Colonic mucosa (tissue), 4 donors: Measurements from ENCODE around the gene DISC1. TPM values are rescaled to one million over a fixed set of nuclear protein-coding genes. Genes with fewer than 3 reads are reported as not detected.

Experiments
- DNase-seq: peaks from one replicate; pipeline ENCODE4 v3.0.0-alpha.2; 2020
- H3K27ac ChIP-seq: fragments of 200-600 bp; one replicate; pipeline ENCODE4 v1.8.0; 2021
- H3K27me3 ChIP-seq: fragments of 200-600 bp; one replicate; pipeline ENCODE4 v1.8.0; 2021
- H3K36me3 ChIP-seq: fragments of 200-600 bp; one replicate; pipeline ENCODE4 v1.8.0; 2021
- H3K4me1 ChIP-seq: fragments of 200-600 bp; one replicate; pipeline ENCODE4 v1.8.0; 2021; ENCODE audit warnings: mild to moderate bottlenecking
- H3K4me3 ChIP-seq: fragments of 200-600 bp; one replicate; pipeline ENCODE4 v1.8.0; 2021
- H3K9ac ChIP-seq, 2 donors: one replicate each; pipeline ENCODE4 v1.7.0; 2013; ENCODE audit warnings: control low read depth in 2 of 2, low read depth in 2 of 2, low read length in 2 of 2
- H3K9me3 ChIP-seq: fragments of 200-600 bp; one replicate; pipeline ENCODE4 v1.8.0; 2021
- CTCF ChIP-seq: fragments of 200-600 bp; IDR thresholded peaks from one replicate; pipeline ENCODE4 v1.8.0; 2022; ENCODE audit warnings: antibody characterized with exemption, mild to moderate bottlenecking
- intact Hi-C: fragments of 100-400 bp; cut with DNase I; formaldehyde crosslinking; loops from one replicate; pipeline ENCODE4 v1.14.1; 2022
- total RNA-seq, 2 donors: library from RNA; stranded (reverse); fragmentation: NEBNext Ultra II Directional in 1 of 2; extraction: Animal tissue kit (Norgen Biotek cat#: 25700) in 1 of 2; gene quantifications; one replicate each; pipeline ENCODE4 v1.2.1, GENCODE V29; 2021
- donor health status: healthy.
- donor health status: DM: no; HTN: no; CAD: no.
- donor health status: DM: no; HTN: no; CAD: no.

DISC1 gene
- total RNA-seq, 2 donors from 2014 or later, result 3.4 to 5.3 TPM

- Histone ChIP-seq H3K4me1 (no peaks in the 10 kb centered on the region), H3K9ac (no peak overlapping the region), H3K9me3 (no peaks in the 10 kb centered on the region), H3K27me3 (no peaks in the 10 kb centered on the region), H3K36me3 (no peaks in the 10 kb centered on the region), H3K4me3 (no peak overlapping the region), H3K27ac (no peak overlapping the region)
- DNase-seq, result no peak
- intact Hi-C loops, result no loop called here
- no peak for TF ChIP-seq CTCF
These were observed 291.8 kb downstream of the DISC1 start for GRCh38 chr1:231918239-231919015.

GRCh38 chr1:231919239-231919885, 292.8 kb downstream of the DISC1 start:
- Histone ChIP-seq H3K4me1 (no peaks in the 10 kb centered on the region), H3K4me3 (no peak overlapping the region), H3K27ac (no peak overlapping the region), H3K27me3 (no peaks in the 10 kb centered on the region), H3K9ac (no peak overlapping the region), H3K36me3 (no peaks in the 10 kb centered on the region), H3K9me3 (no peaks in the 10 kb centered on the region)
- intact Hi-C loops, result no loop called here
- TF ChIP-seq CTCF, result no peak
- no peak for DNase-seq

DNA sequence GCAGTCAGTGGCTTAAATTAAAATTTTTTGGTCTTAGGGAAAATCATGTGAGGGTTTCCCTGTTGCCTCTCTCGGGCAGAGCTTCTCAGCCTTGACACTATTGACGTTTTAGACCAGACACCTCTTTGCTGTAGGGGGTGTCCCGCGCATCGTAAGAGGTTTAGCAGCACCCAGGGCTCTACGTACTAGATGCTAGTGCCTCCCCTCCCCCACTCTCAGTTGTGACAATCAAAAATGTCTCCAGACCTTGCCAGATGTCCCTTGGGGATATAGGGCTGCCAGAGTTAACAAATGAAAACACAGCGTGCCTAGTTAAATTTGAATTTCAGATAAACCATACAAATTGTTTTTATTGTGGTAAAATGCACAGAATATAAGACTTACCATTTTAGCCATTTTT, 293.3 kb downstream of the DISC1 start:
- no peak overlapping the region for H3K9ac ChIP-seq
- no peaks in the 10 kb centered on the region for H3K4me1 ChIP-seq
- intact Hi-C loops, result no loop called here
- no peak for TF ChIP-seq CTCF
- no peaks in the 10 kb centered on the region for H3K27me3 ChIP-seq
- no peak overlapping the region for H3K4me3 ChIP-seq
- H3K27ac ChIP-seq, result no peak overlapping the region
- no peak for DNase-seq
- H3K36me3 ChIP-seq, result no peaks in the 10 kb centered on the region
- no peaks in the 10 kb centered on the region for H3K9me3 ChIP-seq

- H3K9me3 ChIP-seq, result no peaks in the 10 kb centered on the region
- no peak overlapping the region for H3K9ac ChIP-seq
- H3K4me3 ChIP-seq, result no peak overlapping the region
- no peaks in the 10 kb centered on the region for H3K4me1 ChIP-seq
- no peaks in the 10 kb centered on the region for H3K27me3 ChIP-seq
- H3K36me3 ChIP-seq, result no peaks in the 10 kb centered on the region
- intact Hi-C loops, result no loop called here
- no peak overlapping the region for H3K27ac ChIP-seq
- TF ChIP-seq CTCF, result no peak
- no peak for DNase-seq
These were observed 295.2 kb downstream of the DISC1 start for GRCh38 chr1:231921646-231922345.

DNA sequence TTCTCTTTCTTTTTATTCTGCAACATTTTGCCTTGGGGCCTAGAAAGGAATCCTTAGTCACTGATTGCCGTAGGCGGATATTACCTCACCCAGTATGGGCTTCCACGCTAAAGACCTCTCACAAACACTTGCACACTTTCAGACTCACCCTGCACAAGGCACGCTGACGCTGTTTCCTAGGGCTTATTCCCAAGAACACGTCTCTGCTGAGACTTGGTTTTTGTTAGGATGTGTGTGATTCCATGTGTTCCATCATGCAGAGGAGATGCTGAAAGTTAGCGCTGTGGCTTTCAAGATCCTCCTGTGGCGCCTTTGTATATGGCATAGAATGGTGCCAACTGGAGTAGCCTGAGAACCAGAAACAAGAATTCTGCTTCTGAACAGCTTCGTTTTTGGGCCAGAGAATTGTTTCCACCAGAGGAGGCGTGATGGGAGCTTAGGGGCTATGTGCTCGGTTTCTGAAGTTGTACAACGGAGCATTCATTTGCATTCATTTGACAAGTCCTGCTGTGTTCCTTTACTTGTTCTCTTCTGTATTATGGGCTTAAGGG, 297.0 kb downstream of the DISC1 start:
- intact Hi-C loops, result no loop called here
- Histone ChIP-seq H3K27me3 (no peaks in the 10 kb centered on the region), H3K36me3 (no peaks in the 10 kb centered on the region), H3K4me1 (no peaks in the 10 kb centered on the region), H3K9ac (no peak overlapping the region), H3K9me3 (no peaks in the 10 kb centered on the region), H3K4me3 (no peak overlapping the region), H3K27ac (no peak overlapping the region)
- no peak for TF ChIP-seq CTCF
- no peak for DNase-seq
